GM12874 (cell line): ENCODE data around the gene STYXL1.

Experiments used
- TF ChIP-seq, protein P1 (sequence below): IDR thresholded peaks from 2 replicates; pipeline ENCODE4 v1.5.1; 2011; ENCODE audit warnings: low read depth, mild to moderate bottlenecking, control low read depth, low read length, moderate library complexity; ENCODE audit not compliant: insufficient read depth

Gene STYXL1

GRCh38 chr7:76023002-76023401 lies 24.8 kb downstream of the STYXL1 start:
- TF ChIP-seq, protein P1, sequence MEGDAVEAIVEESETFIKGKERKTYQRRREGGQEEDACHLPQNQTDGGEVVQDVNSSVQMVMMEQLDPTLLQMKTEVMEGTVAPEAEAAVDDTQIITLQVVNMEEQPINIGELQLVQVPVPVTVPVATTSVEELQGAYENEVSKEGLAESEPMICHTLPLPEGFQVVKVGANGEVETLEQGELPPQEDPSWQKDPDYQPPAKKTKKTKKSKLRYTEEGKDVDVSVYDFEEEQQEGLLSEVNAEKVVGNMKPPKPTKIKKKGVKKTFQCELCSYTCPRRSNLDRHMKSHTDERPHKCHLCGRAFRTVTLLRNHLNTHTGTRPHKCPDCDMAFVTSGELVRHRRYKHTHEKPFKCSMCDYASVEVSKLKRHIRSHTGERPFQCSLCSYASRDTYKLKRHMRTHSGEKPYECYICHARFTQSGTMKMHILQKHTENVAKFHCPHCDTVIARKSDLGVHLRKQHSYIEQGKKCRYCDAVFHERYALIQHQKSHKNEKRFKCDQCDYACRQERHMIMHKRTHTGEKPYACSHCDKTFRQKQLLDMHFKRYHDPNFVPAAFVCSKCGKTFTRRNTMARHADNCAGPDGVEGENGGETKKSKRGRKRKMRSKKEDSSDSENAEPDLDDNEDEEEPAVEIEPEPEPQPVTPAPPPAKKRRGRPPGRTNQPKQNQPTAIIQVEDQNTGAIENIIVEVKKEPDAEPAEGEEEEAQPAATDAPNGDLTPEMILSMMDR: no peak

DNA sequence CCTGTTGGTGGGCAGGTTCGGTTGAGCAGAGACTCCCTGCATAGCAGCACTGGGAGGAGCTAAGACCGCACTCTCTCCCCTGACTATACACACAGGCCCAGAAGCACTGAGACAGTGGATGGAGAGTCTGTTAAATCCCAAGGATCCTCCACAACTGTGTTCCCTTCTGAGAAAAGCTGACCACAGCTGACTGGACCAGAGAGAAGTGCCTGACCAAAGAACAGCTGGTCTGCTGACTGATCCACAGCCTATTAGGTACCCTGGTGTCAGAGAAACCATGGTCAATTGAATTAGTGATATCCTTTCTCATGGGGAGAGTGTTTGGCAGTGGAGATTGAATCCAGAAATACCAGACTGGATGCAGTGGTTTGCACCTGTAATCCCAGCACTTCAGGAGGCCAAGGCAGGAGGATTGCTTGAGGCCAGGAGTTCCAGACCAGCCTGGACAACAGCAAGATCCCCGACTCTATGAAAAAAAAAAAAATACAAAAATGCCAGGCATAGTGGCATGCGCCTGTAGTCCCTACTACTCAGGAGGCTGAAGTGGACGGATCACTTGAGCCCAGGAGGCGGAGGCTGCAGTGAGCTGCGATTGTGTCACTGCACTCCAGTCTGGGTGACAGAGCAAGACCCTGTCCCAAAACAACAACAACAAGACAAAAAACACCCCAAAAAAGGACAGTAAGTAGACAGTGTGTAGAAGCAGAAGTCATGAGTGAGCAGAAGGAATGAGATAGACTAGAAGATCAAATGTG lies 25.6 kb downstream of the STYXL1 start:
- TF ChIP-seq, protein P1: no peak

GRCh38 chr7:76020031-76020714 lies 27.6 kb downstream of the STYXL1 start:
- TF ChIP-seq, protein P1: peak; percentile 88

- TF ChIP-seq, protein P1: no peak
These were observed 31.4 kb downstream of the STYXL1 start for GRCh38 chr7:76016191-76016947.

DNA sequence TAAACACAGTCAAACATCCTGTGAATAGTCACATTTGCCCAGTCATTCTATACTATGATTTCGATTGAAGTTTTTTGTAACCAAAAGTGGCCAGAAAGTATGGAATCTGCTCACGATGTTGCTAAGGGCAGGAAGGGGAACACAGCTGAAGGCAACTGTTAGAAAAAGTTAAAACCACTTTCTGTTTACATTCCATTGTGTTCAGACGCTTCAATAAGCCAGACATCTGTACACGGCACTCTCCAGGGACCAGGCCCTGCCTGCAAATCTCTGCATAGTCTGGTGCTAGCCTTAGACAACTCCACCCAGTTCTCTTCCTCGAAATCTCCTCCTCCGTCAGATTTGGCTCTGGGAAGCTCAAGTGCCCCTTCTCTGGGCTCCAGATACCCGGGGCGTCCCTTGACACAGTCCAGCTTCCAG lies 36.3 kb downstream of the STYXL1 start:
- TF ChIP-seq, protein P1: no peak

- TF ChIP-seq, protein P1: no peak
These were observed 37.9 kb downstream of the STYXL1 start for GRCh38 chr7:76009672-76010600.
